HG02610 (cell line): ENCODE measurements around the gene SMYD4.
"Not testable (repeated sequence)": the region's sequence is repeated elsewhere in the genome, so short reads cannot be mapped to it uniquely, and the experiment has no call there.

Experiments
- ATAC-seq: cut with Tn5 transposase; IDR thresholded peaks from one replicate; pipeline ENCODE4 v1.9.1; 2021; ENCODE audit warnings: mild to moderate bottlenecking, moderate library complexity; ENCODE audit not compliant: unreplicated experiment

Gene SMYD4

GRCh38 chr17:1829592-1830257 lies at the start of gene SMYD4, which contains the start of gene RPA1:
SMYD4 (minus strand) TSS chr17:1829902; CDS start chr17:1827994, 1,908 bp downstream.
RPA1 (plus strand) TSS chr17:1830005; CDS start chr17:1830094, 89 bp downstream.
- peak; percentile 82 for ATAC-seq

GRCh38 chr17:1878419-1879121 lies 48.9 kb upstream of the SMYD4 start:
- ATAC-seq: no peak

GRCh38 chr17:1875597-1875996 lies 45.9 kb upstream of the SMYD4 start:
- no peak for ATAC-seq

GRCh38 chr17:1873418-1873817 lies 43.7 kb upstream of the SMYD4 start:
- ATAC-seq: no peak

GRCh38 chr17:1872976-1873375 lies 43.3 kb upstream of the SMYD4 start:
- no peak for ATAC-seq

- no peak for ATAC-seq
These were observed 42.6 kb upstream of the SMYD4 start for GRCh38 chr17:1872254-1872653.

GRCh38 chr17:1871756-1872155 lies 42.1 kb upstream of the SMYD4 start:
- no peak for ATAC-seq

GRCh38 chr17:1870592-1870991 lies 40.9 kb upstream of the SMYD4 start:
- no peak for ATAC-seq

GRCh38 chr17:1868090-1868489 lies 38.4 kb upstream of the SMYD4 start:
- ATAC-seq: no peak

- no peak for ATAC-seq
These were observed 37.6 kb upstream of the SMYD4 start for GRCh38 chr17:1867307-1867706.

- ATAC-seq: no peak
These were observed 35.7 kb upstream of the SMYD4 start for GRCh38 chr17:1865252-1866037.

- no peak for ATAC-seq
These were observed 31.8 kb upstream of the SMYD4 start for GRCh38 chr17:1861391-1862010.

GRCh38 chr17:1860978-1861377 lies 31.3 kb upstream of the SMYD4 start:
- ATAC-seq: no peak

- ATAC-seq: not testable (repeated sequence)
These were observed 26.8 kb upstream of the SMYD4 start for GRCh38 chr17:1856462-1856861.

- ATAC-seq: no peak
These were observed 24.0 kb upstream of the SMYD4 start for GRCh38 chr17:1853698-1854097.

GRCh38 chr17:1852327-1852726 lies 22.6 kb upstream of the SMYD4 start:
- no peak for ATAC-seq

GRCh38 chr17:1847191-1847590 lies 17.5 kb upstream of the SMYD4 start:
- no peak for ATAC-seq

GRCh38 chr17:1843947-1844346 lies 14.2 kb upstream of the SMYD4 start:
- ATAC-seq: no peak

- ATAC-seq: no peak
These were observed 9.8 kb upstream of the SMYD4 start for GRCh38 chr17:1839516-1839915.

GRCh38 chr17:1834380-1835149 lies 4.9 kb upstream of the SMYD4 start:
- ATAC-seq: peak; percentile 79
